ACC112 (cell line): ENCODE results near the gene TYW5.

Source experiments
- H2AFZ ChIP-seq: fragments of 200-600 bp; sonication (generic); one replicate; pipeline ENCODE4 v1.6.0; 2017; ENCODE audit warnings: antibody characterized with exemption, low read length; ENCODE audit not compliant: unreplicated experiment
- H3K27ac ChIP-seq: fragments of 200-600 bp; sonication (generic); 2 replicates; pipeline ENCODE4 v1.5.1; 2014; ENCODE audit warnings: low read depth, mild to moderate bottlenecking, antibody characterized with exemption, low read length, moderate library complexity
- H3K27me3 ChIP-seq: fragments of 200-600 bp; sonication (generic); 2 replicates; pipeline ENCODE4 v1.6.1; 2014; ENCODE audit warnings: mild to moderate bottlenecking, antibody characterized with exemption, low read length, moderate library complexity, mixed read lengths; ENCODE audit not compliant: insufficient read depth
- H3K36me3 ChIP-seq: fragments of 200-600 bp; sonication (generic); 2 replicates; pipeline ENCODE4 v1.6.1; 2016; ENCODE audit warnings: mild to moderate bottlenecking, antibody characterized with exemption, low read length, moderate library complexity, mixed read lengths; ENCODE audit not compliant: insufficient read depth
- H3K4me1 ChIP-seq: fragments of 200-600 bp; sonication (generic); one replicate; pipeline ENCODE4 v1.6.1; 2016; ENCODE audit warnings: low read length, mixed read lengths; ENCODE audit not compliant: insufficient read depth, unreplicated experiment, control insufficient read depth
- H3K4me3 ChIP-seq: fragments of 200-600 bp; sonication (generic); 2 replicates; pipeline ENCODE4 v1.5.1; 2014; ENCODE audit warnings: mild to moderate bottlenecking, low read depth, low read length
- H3K79me2 ChIP-seq: fragments of 200-600 bp; sonication (generic); one replicate; pipeline ENCODE4 v1.6.0; 2016; ENCODE audit warnings: low read length; ENCODE audit not compliant: control insufficient read depth, unreplicated experiment, insufficient read depth

The TYW5 gene

GRCh38 chr2:199946836-199947235 is 8.5 kb downstream of the TYW5 start:
- Histone ChIP-seq H3K4me1 (peaks cover 5% of the 10 kb centered on the region), H3K4me3 (no peak overlapping the region), H2AFZ (no peak overlapping the region), H3K27ac (0 out of 2 replicates have a peak overlapping the region, but pooled peaks have one; percentile 5), H3K36me3 (peaks cover 35% of the 10 kb centered on the region), H3K27me3 (no peaks in the 10 kb centered on the region), H3K79me2 (peaks cover 29% of the 10 kb centered on the region)

- Histone ChIP-seq H3K79me2 (peaks cover 28% of the 10 kb centered on the region), H2AFZ (no peak overlapping the region), H3K4me1 (peaks cover 5% of the 10 kb centered on the region), H3K36me3 (peaks cover 32% of the 10 kb centered on the region), H3K27me3 (no peaks in the 10 kb centered on the region), H3K27ac (no peak overlapping the region), H3K4me3 (no peak overlapping the region)
Observed at GRCh38 chr2:199946196-199946595, 9.1 kb downstream of the TYW5 start.

- Histone ChIP-seq H3K79me2 (peaks cover 11% of the 10 kb centered on the region), H2AFZ (no peak overlapping the region), H3K27me3 (no peaks in the 10 kb centered on the region), H3K4me3 (no peak overlapping the region), H3K4me1 (peaks cover 5% of the 10 kb centered on the region), H3K27ac (no peak overlapping the region), H3K36me3 (peaks cover 26% of the 10 kb centered on the region)
Observed at GRCh38 chr2:199943373-199943772, 11.9 kb downstream of the TYW5 start.

- Histone ChIP-seq H3K27ac (no peak overlapping the region), H3K79me2 (peaks cover 5% of the 10 kb centered on the region), H2AFZ (no peak overlapping the region), H3K27me3 (no peaks in the 10 kb centered on the region), H3K4me1 (no peaks in the 10 kb centered on the region), H3K36me3 (peaks cover 4% of the 10 kb centered on the region; the same call in 1 of the 2 replicates), H3K4me3 (no peak overlapping the region)
Observed at GRCh38 chr2:199940373-199940772, 14.9 kb downstream of the TYW5 start.

- no peaks in the 10 kb centered on the region for H3K27me3 ChIP-seq
- H3K79me2 ChIP-seq = no peaks in the 10 kb centered on the region
- H3K36me3 ChIP-seq = peaks cover 16% of the 10 kb centered on the region
- H3K4me3 ChIP-seq = no peak overlapping the region
- no peak overlapping the region for H2AFZ ChIP-seq
- peaks cover 12% of the 10 kb centered on the region for H3K4me1 ChIP-seq
- H3K27ac ChIP-seq = no peak overlapping the region
Observed at GRCh38 chr2:199936554-199936953, 18.7 kb downstream of the TYW5 start.

DNA sequence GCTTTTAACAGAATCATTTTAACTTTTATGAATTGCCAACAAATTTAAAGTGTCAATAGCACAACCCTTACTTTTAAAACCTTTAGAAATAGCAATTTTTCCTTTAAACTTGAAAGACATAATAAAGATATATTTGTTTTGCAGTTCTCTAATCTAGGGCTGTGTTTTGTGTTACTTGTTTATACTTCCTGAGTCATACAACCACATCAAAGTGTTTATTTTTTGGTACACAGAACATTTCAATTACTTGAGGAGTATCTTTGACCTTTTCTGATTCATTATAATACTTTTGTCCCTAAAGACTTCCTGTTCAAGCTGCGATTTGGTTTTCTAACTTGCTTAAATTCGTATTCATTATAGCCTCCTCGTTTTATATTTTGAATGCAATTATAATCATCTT is 21.8 kb downstream of the TYW5 start:
- H3K36me3 ChIP-seq = peaks cover 22% of the 10 kb centered on the region
- no peaks in the 10 kb centered on the region for H3K79me2 ChIP-seq
- peaks cover 12% of the 10 kb centered on the region for H3K4me1 ChIP-seq
- H3K4me3 ChIP-seq = no peak overlapping the region
- H2AFZ ChIP-seq = no peak overlapping the region
- no peak overlapping the region for H3K27ac ChIP-seq
- no peaks in the 10 kb centered on the region for H3K27me3 ChIP-seq

DNA sequence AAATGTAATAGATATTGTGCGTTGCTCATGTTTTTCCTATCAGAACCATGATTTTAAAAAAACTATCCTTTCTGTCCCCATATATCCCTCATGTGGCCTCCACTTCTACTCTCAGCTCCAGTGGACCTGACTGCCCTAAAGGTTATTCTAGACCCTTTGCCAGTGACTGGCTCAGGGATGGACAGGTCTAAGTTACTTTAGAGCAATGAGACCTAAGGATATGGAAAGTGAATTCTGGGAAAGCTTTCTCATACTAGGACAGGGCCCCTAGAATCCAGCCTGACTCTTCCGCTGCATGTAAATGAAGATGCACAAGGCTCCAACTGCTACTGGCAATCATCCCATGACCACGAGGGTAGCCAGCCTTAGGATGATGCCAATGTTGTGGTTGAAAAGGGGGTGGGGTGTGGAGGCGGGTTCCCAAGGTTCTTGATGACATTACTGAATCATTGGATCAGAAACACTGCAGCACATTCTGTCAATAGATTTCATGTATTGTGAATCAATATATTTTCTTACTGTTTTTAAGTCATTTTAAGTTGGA is 22.9 kb downstream of the TYW5 start:
- no peaks in the 10 kb centered on the region for H3K27me3 ChIP-seq
- H2AFZ ChIP-seq = no peak overlapping the region
- no peak overlapping the region for H3K27ac ChIP-seq
- peaks cover 25% of the 10 kb centered on the region for H3K36me3 ChIP-seq
- H3K4me1 ChIP-seq = peaks cover 12% of the 10 kb centered on the region
- no peak overlapping the region for H3K4me3 ChIP-seq
- no peaks in the 10 kb centered on the region for H3K79me2 ChIP-seq

DNA sequence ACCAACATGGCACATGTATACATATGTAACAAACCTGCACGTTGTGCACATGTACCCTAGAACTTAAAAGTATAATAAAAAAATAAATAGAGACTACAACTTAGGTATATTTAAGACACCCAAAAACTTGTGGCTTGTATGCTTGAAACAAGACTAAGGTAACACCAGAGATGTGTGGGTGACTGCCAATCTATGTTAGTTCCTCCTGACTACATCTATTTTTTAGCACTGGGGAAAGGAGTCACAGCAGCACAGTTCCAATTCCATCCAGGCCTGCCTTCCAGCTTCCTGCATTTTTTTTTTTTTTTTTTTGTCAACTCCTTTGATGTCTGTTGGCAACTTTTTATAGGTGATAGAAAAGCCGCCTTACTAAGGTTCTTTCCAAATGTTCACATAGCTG is 26.0 kb downstream of the TYW5 start:
- H3K36me3 ChIP-seq = peaks cover 34% of the 10 kb centered on the region

GRCh38 chr2:199928626-199929025 is 26.7 kb downstream of the TYW5 start:
- Histone ChIP-seq H2AFZ (no peak overlapping the region), H3K79me2 (peaks cover 28% of the 10 kb centered on the region), H3K4me1 (peaks cover 20% of the 10 kb centered on the region), H3K36me3 (peaks cover 34% of the 10 kb centered on the region), H3K27ac (no peak overlapping the region), H3K4me3 (no peak overlapping the region), H3K27me3 (no peaks in the 10 kb centered on the region)

More for the DNA sequence above, 26.0 kb downstream of the TYW5 start:
- peaks cover 22% of the 10 kb centered on the region for H3K79me2 ChIP-seq
- H2AFZ ChIP-seq = no peak overlapping the region
- H3K27me3 ChIP-seq = no peaks in the 10 kb centered on the region
- H3K4me3 ChIP-seq = no peak overlapping the region
- H3K27ac ChIP-seq = no peak overlapping the region
- H3K4me1 ChIP-seq = peaks cover 27% of the 10 kb centered on the region

DNA sequence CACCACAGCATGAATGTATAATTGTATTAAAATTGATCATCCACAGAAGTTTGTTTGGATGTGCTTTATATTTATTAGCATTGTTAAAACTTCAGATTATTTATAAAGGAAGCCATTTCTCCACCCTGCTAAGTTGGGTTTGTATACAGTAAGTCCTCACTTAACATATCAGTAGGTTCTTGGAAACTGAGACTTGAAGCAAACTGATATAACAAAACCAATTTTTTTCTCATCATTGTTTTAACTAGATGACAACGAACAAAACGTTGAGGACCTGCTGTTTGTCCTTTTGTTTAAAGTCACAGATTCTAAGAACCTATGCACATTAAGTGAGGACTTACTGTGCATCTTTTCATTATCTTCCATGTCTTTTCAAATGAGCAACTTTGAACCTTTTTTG is 27.1 kb downstream of the TYW5 start:
- Histone ChIP-seq H3K4me3 (no peak overlapping the region), H2AFZ (no peak overlapping the region), H3K27me3 (no peaks in the 10 kb centered on the region), H3K36me3 (peaks cover 31% of the 10 kb centered on the region), H3K79me2 (peaks cover 32% of the 10 kb centered on the region), H3K4me1 (peaks cover 16% of the 10 kb centered on the region), H3K27ac (no peak overlapping the region)

DNA sequence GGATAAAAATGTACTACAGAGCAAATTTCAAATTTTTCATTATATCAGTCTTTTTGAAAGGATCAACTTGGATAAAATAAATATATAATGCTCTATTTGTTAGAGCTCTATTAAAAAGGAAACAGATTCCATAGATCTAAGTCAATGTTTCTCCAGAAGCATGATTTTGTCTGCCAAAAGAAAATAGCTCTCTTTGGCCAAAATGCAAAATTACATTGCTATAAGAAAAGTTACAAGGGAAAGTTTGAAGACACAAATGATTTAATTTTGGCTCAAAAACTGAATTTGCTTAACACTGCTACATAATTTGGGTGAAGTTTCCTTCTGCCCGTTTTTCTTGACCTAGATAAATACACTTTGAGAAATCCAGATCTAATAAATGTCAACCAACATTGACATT is 28.5 kb downstream of the TYW5 start:
- peaks cover 15% of the 10 kb centered on the region for H3K4me1 ChIP-seq
- peaks cover 19% of the 10 kb centered on the region for H3K36me3 ChIP-seq
- no peaks in the 10 kb centered on the region for H3K27me3 ChIP-seq
- H3K27ac ChIP-seq = no peak overlapping the region
- H3K79me2 ChIP-seq = peaks cover 42% of the 10 kb centered on the region
- H2AFZ ChIP-seq = no peak overlapping the region
- no peak overlapping the region for H3K4me3 ChIP-seq
